ENCODE results near the gene CLN6.
A peak's percentile ranks its signal among the peaks of the same experiment; 100 is the strongest.
"Not testable (repeated sequence)": the region's sequence is repeated elsewhere in the genome, so short reads cannot be mapped to it uniquely, and the experiment has no call there.

Gene CLN6

GRCh38 chr15:68256675-68257450 is 27.3 kb upstream of the CLN6 start:
- peak; percentile 89 for DNase-seq (ENCODE audit: low spot score)

GRCh38 chr15:68252925-68253534 is 23.5 kb upstream of the CLN6 start:
- DNase-seq (ENCODE audit: low spot score): peak; percentile 70

GRCh38 chr15:68249058-68249713 is 19.7 kb upstream of the CLN6 start:
- DNase-seq (ENCODE audit: low spot score): no peak

- DNase-seq (ENCODE audit: low spot score): no peak
These were observed 14.7 kb upstream of the CLN6 start for GRCh38 chr15:68244235-68244634.

GRCh38 chr15:68241088-68241935 is 11.8 kb upstream of the CLN6 start:
- DNase-seq (ENCODE audit: low spot score): no peak

GRCh38 chr15:68239025-68239424 is 9.5 kb upstream of the CLN6 start:
- no peak for DNase-seq (ENCODE audit: low spot score)

GRCh38 chr15:68235022-68235421 is 5.5 kb upstream of the CLN6 start:
- DNase-seq (ENCODE audit: low spot score): no peak

- DNase-seq (ENCODE audit: low spot score): not testable (repeated sequence)
These were observed 5.0 kb upstream of the CLN6 start for GRCh38 chr15:68234520-68234919.

GRCh38 chr15:68234060-68234459 is 4.5 kb upstream of the CLN6 start:
- no peak for DNase-seq (ENCODE audit: low spot score)

- DNase-seq (ENCODE audit: low spot score): no peak
These were observed 3.4 kb upstream of the CLN6 start for GRCh38 chr15:68232937-68233336.

- no peak for DNase-seq (ENCODE audit: low spot score)
These were observed 2.9 kb upstream of the CLN6 start for GRCh38 chr15:68232449-68232848.

- no peak for DNase-seq (ENCODE audit: low spot score)
These were observed 1.7 kb upstream of the CLN6 start for GRCh38 chr15:68231102-68231818.

GRCh38 chr15:68230157-68231100 is 901 bp upstream of the CLN6 start:
- DNase-seq (ENCODE audit: low spot score): no peak

GRCh38 chr15:68228971-68229385 is 550 bp downstream of the CLN6 start:
- DNase-seq (ENCODE audit: low spot score): peak; percentile 39

- no peak for DNase-seq (ENCODE audit: low spot score)
These were observed 1.2 kb downstream of the CLN6 start for GRCh38 chr15:68228143-68228970.

GRCh38 chr15:68227643-68228142 is 1.8 kb downstream of the CLN6 start:
- no peak for DNase-seq (ENCODE audit: low spot score)

GRCh38 chr15:68225442-68225841 is 4.1 kb downstream of the CLN6 start:
- not testable (repeated sequence) for DNase-seq (ENCODE audit: low spot score)

- DNase-seq (ENCODE audit: low spot score): no peak
These were observed 4.8 kb downstream of the CLN6 start for GRCh38 chr15:68224546-68225250.

- no peak for DNase-seq (ENCODE audit: low spot score)
These were observed 5.4 kb downstream of the CLN6 start for GRCh38 chr15:68224108-68224507.

All from AG20443 (cell line).